ENCODE results near the gene BMP5. TPM values are rescaled to one million over a fixed set of nuclear protein-coding genes. Genes with fewer than 3 reads are reported as not detected.
"Not testable (repeated sequence)": the region's sequence is repeated elsewhere in the genome, so short reads cannot be mapped to it uniquely, and the experiment has no call there.

BMP5 gene
- total and polyA plus RNA-seq, 3 experiments from 2014 or later: not detected

GRCh38 chr6:55909911-55910310, 34.5 kb upstream of the BMP5 start:
- H3K9me3 Mint-ChIP-seq: peaks cover 0 to 13% (median 2%) of the 10 kb centered on the region in 5 donors
- H3K27ac Mint-ChIP-seq; CTCF ChIA-PET; H3K27me3 ChIP-seq (ENCODE audit: insufficient read depth, low read length, poor library complexity, severe bottlenecking); H3K4me3 ChIP-seq (ENCODE audit: low read length); H3K4me1 Mint-ChIP-seq; H3K36me3 Mint-ChIP-seq; H3K27ac ChIP-seq (ENCODE audit: low read depth, low read length); H3K9me3 ChIP-seq (ENCODE audit: low read length); DNase-seq; H3K36me3 ChIP-seq (ENCODE audit: insufficient read depth, low read length); H3K4me3 Mint-ChIP-seq; H3K27me3 Mint-ChIP-seq; POLR2A ChIA-PET; H3K4me1 ChIP-seq (ENCODE audit: insufficient read depth, low read length): not testable (repeated sequence)

- POLR2A ChIA-PET: no interaction called here
- Histone ChIP-seq H3K27ac (ENCODE audit: low read depth, low read length) (no peak overlapping the region), H3K36me3 (ENCODE audit: insufficient read depth, low read length) (no peaks in the 10 kb centered on the region), H3K4me3 (ENCODE audit: low read length) (no peak overlapping the region), H3K27me3 (ENCODE audit: insufficient read depth, low read length, poor library complexity, severe bottlenecking) (no peaks in the 10 kb centered on the region), H3K9me3 (ENCODE audit: low read length) (no peaks in the 10 kb centered on the region), H3K4me1 (ENCODE audit: insufficient read depth, low read length) (no peaks in the 10 kb centered on the region)
- no peaks in the 10 kb centered on the region for H3K4me1 Mint-ChIP-seq
- no peak overlapping the region for H3K27ac Mint-ChIP-seq
- H3K27me3 Mint-ChIP-seq: no peaks in the 10 kb centered on the region
- H3K9me3 Mint-ChIP-seq: peaks cover 1 to 11% (median 6%) of the 10 kb centered on the region in 5 donors
- no peaks in the 10 kb centered on the region for H3K36me3 Mint-ChIP-seq
- no peak for DNase-seq
- no peak overlapping the region for H3K4me3 Mint-ChIP-seq
- CTCF ChIA-PET: no interaction called here
Observed at GRCh38 chr6:55902796-55903195, 27.4 kb upstream of the BMP5 start.

GRCh38 chr6:55901765-55902270, 26.4 kb upstream of the BMP5 start:
- H3K36me3 ChIP-seq (ENCODE audit: insufficient read depth, low read length): no peaks in the 10 kb centered on the region
- H3K4me1 ChIP-seq (ENCODE audit: insufficient read depth, low read length): no peaks in the 10 kb centered on the region
- DNase-seq: no peak
- POLR2A ChIA-PET: no interaction called here
- H3K27me3 ChIP-seq (ENCODE audit: insufficient read depth, low read length, poor library complexity, severe bottlenecking): no peaks in the 10 kb centered on the region
- no peak overlapping the region for H3K4me3 ChIP-seq (ENCODE audit: low read length)
- H3K9me3 Mint-ChIP-seq: peaks cover 1 to 15% (median 6%) of the 10 kb centered on the region in 5 donors
- H3K27ac ChIP-seq (ENCODE audit: low read depth, low read length): no peak overlapping the region
- no peaks in the 10 kb centered on the region for H3K36me3 Mint-ChIP-seq
- no peaks in the 10 kb centered on the region for H3K9me3 ChIP-seq (ENCODE audit: low read length)
- H3K4me1 Mint-ChIP-seq: no peaks in the 10 kb centered on the region
- H3K4me3 Mint-ChIP-seq: no peak overlapping the region
- H3K27me3 Mint-ChIP-seq: no peaks in the 10 kb centered on the region
- H3K27ac Mint-ChIP-seq: no peak overlapping the region
- CTCF ChIA-PET: no interaction called here

GRCh38 chr6:55898342-55898741, 23.0 kb upstream of the BMP5 start:
- H3K4me1 ChIP-seq (ENCODE audit: insufficient read depth, low read length): no peaks in the 10 kb centered on the region
- POLR2A ChIA-PET: no interaction called here
- no peaks in the 10 kb centered on the region for H3K36me3 Mint-ChIP-seq

GRCh38 chr6:55897346-55897745, 22.0 kb upstream of the BMP5 start:
- Histone ChIP-seq H3K4me3 (ENCODE audit: low read length) (no peak overlapping the region), H3K27me3 (ENCODE audit: insufficient read depth, low read length, poor library complexity, severe bottlenecking) (no peaks in the 10 kb centered on the region), H3K9me3 (ENCODE audit: low read length) (no peaks in the 10 kb centered on the region), H3K4me1 (ENCODE audit: insufficient read depth, low read length) (no peaks in the 10 kb centered on the region), H3K36me3 (ENCODE audit: insufficient read depth, low read length) (no peaks in the 10 kb centered on the region), H3K27ac (ENCODE audit: low read depth, low read length) (no peak overlapping the region)
- no peaks in the 10 kb centered on the region for H3K27me3 Mint-ChIP-seq
- ChIA-PET POLR2A (no interaction called here), CTCF (no interaction called here)
- no peak for DNase-seq
- no peaks in the 10 kb centered on the region for H3K36me3 Mint-ChIP-seq
- peak overlapping the region in 1 of 8 donors; percentile 9 for H3K27ac Mint-ChIP-seq
- H3K4me3 Mint-ChIP-seq: no peak overlapping the region
- no peaks in the 10 kb centered on the region for H3K4me1 Mint-ChIP-seq
- peaks cover 3 to 27% (median 8%) of the 10 kb centered on the region in 5 donors for H3K9me3 Mint-ChIP-seq

More at GRCh38 chr6:55898342-55898741, 23.0 kb upstream of the BMP5 start:
- Mint-ChIP-seq H3K4me1 (no peaks in the 10 kb centered on the region), H3K4me3 (no peak overlapping the region), H3K27ac (peak overlapping the region in 1 of 8 donors; percentile 7), H3K27me3 (no peaks in the 10 kb centered on the region), H3K9me3 (peaks cover 3 to 27% (median 8%) of the 10 kb centered on the region in 5 donors)
- CTCF ChIA-PET: no interaction called here
- DNase-seq: no peak
- Histone ChIP-seq H3K4me3 (ENCODE audit: low read length) (no peak overlapping the region), H3K9me3 (ENCODE audit: low read length) (no peaks in the 10 kb centered on the region), H3K27me3 (ENCODE audit: insufficient read depth, low read length, poor library complexity, severe bottlenecking) (no peaks in the 10 kb centered on the region), H3K27ac (ENCODE audit: low read depth, low read length) (no peak overlapping the region), H3K36me3 (ENCODE audit: insufficient read depth, low read length) (no peaks in the 10 kb centered on the region)

GRCh38 chr6:55895972-55896730, 20.8 kb upstream of the BMP5 start:
- ChIA-PET CTCF (no interaction called here), POLR2A (no interaction called here)
- Mint-ChIP-seq H3K4me1 (no peaks in the 10 kb centered on the region), H3K36me3 (no peaks in the 10 kb centered on the region), H3K27me3 (no peaks in the 10 kb centered on the region), H3K9me3 (peaks cover 3 to 33% (median 12%) of the 10 kb centered on the region in 5 donors), H3K27ac (no peak overlapping the region), H3K4me3 (no peak overlapping the region)
- Histone ChIP-seq H3K4me1 (ENCODE audit: insufficient read depth, low read length) (no peaks in the 10 kb centered on the region), H3K4me3 (ENCODE audit: low read length) (no peak overlapping the region), H3K27ac (ENCODE audit: low read depth, low read length) (no peak overlapping the region), H3K9me3 (ENCODE audit: low read length) (no peaks in the 10 kb centered on the region), H3K27me3 (ENCODE audit: insufficient read depth, low read length, poor library complexity, severe bottlenecking) (no peaks in the 10 kb centered on the region), H3K36me3 (ENCODE audit: insufficient read depth, low read length) (no peaks in the 10 kb centered on the region)
- DNase-seq: no peak

- no peaks in the 10 kb centered on the region for H3K36me3 Mint-ChIP-seq
- Histone ChIP-seq H3K27me3 (ENCODE audit: insufficient read depth, low read length, poor library complexity, severe bottlenecking) (no peaks in the 10 kb centered on the region), H3K36me3 (ENCODE audit: insufficient read depth, low read length) (no peaks in the 10 kb centered on the region), H3K9me3 (ENCODE audit: low read length) (no peaks in the 10 kb centered on the region), H3K4me1 (ENCODE audit: insufficient read depth, low read length) (no peaks in the 10 kb centered on the region), H3K27ac (ENCODE audit: low read depth, low read length) (no peak overlapping the region), H3K4me3 (ENCODE audit: low read length) (no peak overlapping the region)
- no peak overlapping the region for H3K27ac Mint-ChIP-seq
- POLR2A ChIA-PET: no interaction called here
- H3K27me3 Mint-ChIP-seq: no peaks in the 10 kb centered on the region
- no peak overlapping the region for H3K4me3 Mint-ChIP-seq
- H3K9me3 Mint-ChIP-seq: peaks cover 3 to 50% (median 12%) of the 10 kb centered on the region in 5 donors
- no peak for DNase-seq
- no peaks in the 10 kb centered on the region for H3K4me1 Mint-ChIP-seq
- CTCF ChIA-PET: no interaction called here
Observed at GRCh38 chr6:55892749-55893357, 17.5 kb upstream of the BMP5 start.

GRCh38 chr6:55888917-55889316, 13.5 kb upstream of the BMP5 start:
- Histone ChIP-seq H3K9me3 (ENCODE audit: low read length) (no peaks in the 10 kb centered on the region), H3K4me1 (ENCODE audit: insufficient read depth, low read length) (no peaks in the 10 kb centered on the region), H3K36me3 (ENCODE audit: insufficient read depth, low read length) (no peaks in the 10 kb centered on the region), H3K27ac (ENCODE audit: low read depth, low read length) (no peak overlapping the region), H3K27me3 (ENCODE audit: insufficient read depth, low read length, poor library complexity, severe bottlenecking) (no peaks in the 10 kb centered on the region), H3K4me3 (ENCODE audit: low read length) (no peak overlapping the region)
- H3K36me3 Mint-ChIP-seq: no peaks in the 10 kb centered on the region
- ChIA-PET CTCF (no interaction called here), POLR2A (no interaction called here)
- no peak overlapping the region for H3K4me3 Mint-ChIP-seq
- H3K27me3 Mint-ChIP-seq: no peaks in the 10 kb centered on the region
- H3K27ac Mint-ChIP-seq: no peak overlapping the region
- H3K4me1 Mint-ChIP-seq: no peaks in the 10 kb centered on the region
- peaks cover 0 to 33% (median 8%) of the 10 kb centered on the region in 5 donors for H3K9me3 Mint-ChIP-seq
- no peak for DNase-seq
